DND-41 (cell line): Measurements from ENCODE around the gene RAN.

Source experiments
- ATAC-seq: fragments of 200-7000 bp; cut with Tn5 transposase; 3 replicates; pipeline ENCODE4 v1.9.1; 2021; ENCODE audit warnings: low read depth; ENCODE audit not compliant: insufficient read depth
- DNase-seq: peaks from one replicate; pipeline ENCODE4 v3.0.0-alpha.2; 2020
- H2AFZ ChIP-seq: 2 replicates; pipeline ENCODE4 v1.6.0; 2012; ENCODE audit warnings: low read depth, low read length
- H3K27ac ChIP-seq: 2 replicates; pipeline ENCODE4 v1.5.1; 2012; ENCODE audit warnings: low read length, inconsistent platforms
- H3K27me3 ChIP-seq: fragments of 200-600 bp; sonication (generic); 2 replicates; pipeline ENCODE4 v1.6.0; 2012; ENCODE audit warnings: low read length, mild to moderate bottlenecking, inconsistent platforms; ENCODE audit not compliant: insufficient read depth, poor library complexity
- H3K36me3 ChIP-seq: 2 replicates; pipeline ENCODE4 v1.5.1; 2012; ENCODE audit warnings: low read length, inconsistent platforms; ENCODE audit not compliant: insufficient read depth
- H3K4me1 ChIP-seq: 2 replicates; pipeline ENCODE4 v1.5.1; 2012; ENCODE audit warnings: mild to moderate bottlenecking, low read length; ENCODE audit not compliant: insufficient read depth
- H3K4me2 ChIP-seq: 2 replicates; pipeline ENCODE4 v1.6.0; 2012; ENCODE audit warnings: mild to moderate bottlenecking, moderate library complexity, low read length, inconsistent platforms; ENCODE audit not compliant: insufficient read depth
- H3K4me3 ChIP-seq, 2 experiments: fragments of 200-600 bp in 1 of 2; shearing (Covaris generic) in 1 of 2; 2 replicates each; pipeline ENCODE4 v1.5.1; 2012 to 2016; ENCODE audit warnings: inconsistent platforms in 2 of 2, low read length in 2 of 2, mild to moderate bottlenecking in 2 of 2, low read depth in 1 of 2, moderate library complexity in 1 of 2
- H3K79me2 ChIP-seq: 2 replicates; pipeline ENCODE4 v1.6.0; 2012; ENCODE audit warnings: low read length, inconsistent platforms; ENCODE audit not compliant: insufficient read depth
- H3K9ac ChIP-seq: 2 replicates; pipeline ENCODE4 v1.6.0; 2012; ENCODE audit warnings: low read depth, mild to moderate bottlenecking, inconsistent platforms, low read length, moderate library complexity
- H3K9me3 ChIP-seq: 2 replicates; pipeline ENCODE4 v1.5.1; 2012; ENCODE audit warnings: low read length, moderate library complexity, mild to moderate bottlenecking, inconsistent platforms; ENCODE audit not compliant: insufficient read depth, severe bottlenecking
- H4K20me1 ChIP-seq: 2 replicates; pipeline ENCODE4 v1.6.0; 2012; ENCODE audit warnings: low read length; ENCODE audit not compliant: insufficient read depth
- CTCF ChIP-seq: IDR thresholded peaks from 2 replicates; pipeline ENCODE4 v1.5.1; 2012; ENCODE audit warnings: borderline replicate concordance, low read length, moderate library complexity, mild to moderate bottlenecking; ENCODE audit not compliant: poor library complexity, severe bottlenecking; ENCODE audit errors: extremely low read depth
- EZH2 ChIP-seq: IDR thresholded peaks from 3 replicates; pipeline ENCODE4 v1.6.1; 2012; ENCODE audit warnings: borderline replicate concordance, low read depth, mild to moderate bottlenecking, moderate library complexity, low read length, inconsistent platforms; ENCODE audit not compliant: severe bottlenecking

RAN gene

GRCh38 chr12:130917607-130918006 is 45.7 kb downstream of the RAN start:
- no peaks in the 10 kb centered on the region for H3K27me3 ChIP-seq
- no peak overlapping the region for H3K4me3 ChIP-seq
- no peaks in the 10 kb centered on the region for H3K36me3 ChIP-seq
- no peak overlapping the region for H2AFZ ChIP-seq
- no peak overlapping the region for H3K9ac ChIP-seq
- no peak overlapping the region for H3K27ac ChIP-seq
- TF ChIP-seq CTCF (no peak), EZH2 (no peak)
- no peak for DNase-seq
- H3K79me2 ChIP-seq: no peaks in the 10 kb centered on the region
- no peaks in the 10 kb centered on the region for H3K4me1 ChIP-seq
- H3K9me3 ChIP-seq: no peaks in the 10 kb centered on the region
- ATAC-seq: no peak
- H4K20me1 ChIP-seq: no peaks in the 10 kb centered on the region
- H3K4me2 ChIP-seq: no peak overlapping the region

- H4K20me1 ChIP-seq: no peaks in the 10 kb centered on the region
- no peaks in the 10 kb centered on the region for H3K36me3 ChIP-seq
- TF ChIP-seq CTCF: no peak
- no peak for TF ChIP-seq EZH2
- DNase-seq: no peak
- H3K9ac ChIP-seq: no peak overlapping the region
- H3K4me3 ChIP-seq: no peak overlapping the region
- no peaks in the 10 kb centered on the region for H3K79me2 ChIP-seq
- no peaks in the 10 kb centered on the region for H3K4me1 ChIP-seq
- H3K27ac ChIP-seq: no peak overlapping the region
- no peaks in the 10 kb centered on the region for H3K27me3 ChIP-seq
- H2AFZ ChIP-seq: no peak overlapping the region
- no peaks in the 10 kb centered on the region for H3K9me3 ChIP-seq
- ATAC-seq: no peak
- H3K4me2 ChIP-seq: no peak overlapping the region
These were observed 47.2 kb downstream of the RAN start for GRCh38 chr12:130919086-130919485.

- Histone ChIP-seq H2AFZ (no peak overlapping the region), H3K4me3 (no peak overlapping the region), H3K79me2 (no peaks in the 10 kb centered on the region), H3K27ac (no peak overlapping the region), H3K9me3 (no peaks in the 10 kb centered on the region), H3K4me2 (no peak overlapping the region), H3K27me3 (no peaks in the 10 kb centered on the region), H3K9ac (no peak overlapping the region), H4K20me1 (no peaks in the 10 kb centered on the region), H3K4me1 (no peaks in the 10 kb centered on the region), H3K36me3 (no peaks in the 10 kb centered on the region)
- DNase-seq: no peak
- no peak for ATAC-seq
- TF ChIP-seq EZH2: no peak
- TF ChIP-seq CTCF: no peak
These were observed 48.3 kb downstream of the RAN start for GRCh38 chr12:130920119-130920703.
